Stimulated activated CD4-positive, alpha-beta T cell treated with anti-CD3 and anti-CD28 coated beads, Interleukin-15, amount 100 ng/mL, for 48 hours (primary cell): ENCODE data around the gene TENM4.

ENCODE experiments used
- DNase-seq, 2 donors: peaks; one replicate each; pipeline ENCODE4 v3.0.0-alpha.2; 2020; ENCODE audit warnings: low read depth in 2 of 2

Gene TENM4

DNA sequence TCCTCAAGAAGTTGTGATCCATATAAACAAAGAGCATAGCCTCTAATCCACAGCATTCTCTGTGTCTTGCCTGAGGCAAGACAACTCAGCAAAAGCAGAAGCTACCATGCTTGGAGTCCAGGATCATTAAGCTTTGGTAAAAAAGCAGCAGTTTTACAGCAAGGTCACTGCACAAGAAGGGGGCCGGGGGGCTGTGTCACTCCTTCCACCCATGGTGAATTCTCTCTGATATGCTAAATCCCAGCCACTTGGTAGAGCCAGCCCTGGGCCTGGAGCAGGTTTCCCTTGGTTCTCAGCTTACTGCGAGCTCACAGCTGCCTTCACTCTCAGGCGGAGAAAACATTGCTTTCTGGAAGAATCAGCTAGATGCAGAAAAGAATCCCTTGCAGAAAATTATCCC lies 144.7 kb downstream of the TENM4 start:
- no peak for DNase-seq

DNA sequence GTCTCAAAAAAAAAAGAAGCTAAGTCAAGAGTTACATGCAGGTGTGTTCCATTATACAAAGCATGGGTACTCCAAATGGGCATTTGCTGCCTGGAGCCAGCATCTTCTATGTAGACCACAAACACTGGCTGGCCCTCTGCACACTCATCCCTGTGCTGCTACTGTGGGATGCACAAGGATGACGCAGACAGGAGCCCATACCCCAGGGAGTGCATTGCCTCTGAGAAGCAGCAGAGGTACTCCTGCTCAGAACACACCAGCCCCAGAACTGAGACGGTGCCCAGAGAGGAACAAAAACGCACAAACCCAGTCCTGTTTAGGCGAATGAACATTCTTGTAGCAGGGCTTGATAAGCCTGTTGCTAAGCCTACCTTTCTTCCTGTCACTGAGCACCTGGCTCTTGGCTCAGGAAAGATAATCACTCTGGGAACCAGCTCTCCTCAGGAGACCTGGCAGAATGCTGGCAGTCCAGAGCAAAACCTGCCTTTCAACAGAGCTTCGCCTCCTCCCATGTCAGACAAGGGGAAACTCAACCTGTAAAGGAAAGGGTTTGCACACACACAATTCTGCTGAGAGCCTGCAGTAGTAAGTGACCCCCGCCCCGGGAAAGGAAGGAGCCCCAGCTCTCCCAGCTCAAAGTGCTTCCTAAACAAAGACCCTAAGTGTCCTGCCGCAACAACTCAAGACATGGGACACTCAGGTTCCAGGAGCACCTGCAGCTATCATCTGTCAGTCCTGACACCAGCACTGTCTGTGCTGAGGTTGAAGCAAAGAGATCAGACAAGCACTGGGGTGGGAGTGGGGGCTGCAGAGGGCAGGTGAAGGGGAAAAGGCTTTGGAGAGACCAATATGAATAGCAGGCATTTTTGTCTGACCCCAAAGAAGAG lies 145.7 kb downstream of the TENM4 start:
- no peak for DNase-seq

DNA sequence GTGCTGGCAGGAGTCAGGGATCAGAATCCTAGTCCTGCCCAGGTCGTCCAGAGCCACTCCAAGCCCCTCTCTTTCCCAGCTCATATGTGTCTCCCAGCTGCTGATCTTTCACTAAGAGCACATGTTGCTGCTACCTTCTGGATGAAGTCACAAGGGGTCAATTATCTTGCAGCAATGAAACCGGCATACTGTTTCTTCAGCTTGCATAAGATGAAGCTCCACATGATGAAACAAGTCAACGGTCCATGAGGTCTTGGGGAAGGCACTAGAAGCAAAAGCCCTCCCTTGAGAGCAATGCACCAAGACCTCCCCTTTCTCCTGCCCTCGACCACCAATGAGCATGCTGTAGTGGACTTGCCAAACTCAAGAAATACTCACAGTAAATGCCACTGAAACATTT lies 148.9 kb downstream of the TENM4 start:
- DNase-seq, result no peak

- DNase-seq, result no peak
Observed at GRCh38 chr11:79290761-79291160, 150.1 kb downstream of the TENM4 start.

DNA sequence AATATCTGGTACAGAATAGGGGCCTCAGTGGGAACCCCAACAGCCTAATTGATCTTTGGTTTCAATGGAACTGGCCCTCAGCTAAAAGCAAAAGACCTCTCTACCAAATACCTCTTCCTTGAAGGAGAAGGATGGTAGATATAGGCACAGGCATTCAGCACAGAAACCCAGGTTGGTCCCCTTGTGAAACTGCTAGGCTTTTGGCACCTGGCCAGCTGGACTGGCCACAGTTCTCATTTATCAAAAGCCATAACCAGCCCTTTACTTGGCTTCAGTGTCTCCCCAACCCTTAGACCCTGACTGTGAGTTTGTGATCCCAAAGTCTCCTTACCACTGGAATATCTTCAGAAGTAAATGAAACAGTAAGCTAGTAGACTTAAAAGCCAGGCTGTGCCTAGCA lies 152.9 kb downstream of the TENM4 start:
- no peak for DNase-seq

GRCh38 chr11:79285756-79286155 lies 155.1 kb downstream of the TENM4 start:
- no peak for DNase-seq

- no peak for DNase-seq
Observed at GRCh38 chr11:79276736-79277325, 164.0 kb downstream of the TENM4 start.

DNA sequence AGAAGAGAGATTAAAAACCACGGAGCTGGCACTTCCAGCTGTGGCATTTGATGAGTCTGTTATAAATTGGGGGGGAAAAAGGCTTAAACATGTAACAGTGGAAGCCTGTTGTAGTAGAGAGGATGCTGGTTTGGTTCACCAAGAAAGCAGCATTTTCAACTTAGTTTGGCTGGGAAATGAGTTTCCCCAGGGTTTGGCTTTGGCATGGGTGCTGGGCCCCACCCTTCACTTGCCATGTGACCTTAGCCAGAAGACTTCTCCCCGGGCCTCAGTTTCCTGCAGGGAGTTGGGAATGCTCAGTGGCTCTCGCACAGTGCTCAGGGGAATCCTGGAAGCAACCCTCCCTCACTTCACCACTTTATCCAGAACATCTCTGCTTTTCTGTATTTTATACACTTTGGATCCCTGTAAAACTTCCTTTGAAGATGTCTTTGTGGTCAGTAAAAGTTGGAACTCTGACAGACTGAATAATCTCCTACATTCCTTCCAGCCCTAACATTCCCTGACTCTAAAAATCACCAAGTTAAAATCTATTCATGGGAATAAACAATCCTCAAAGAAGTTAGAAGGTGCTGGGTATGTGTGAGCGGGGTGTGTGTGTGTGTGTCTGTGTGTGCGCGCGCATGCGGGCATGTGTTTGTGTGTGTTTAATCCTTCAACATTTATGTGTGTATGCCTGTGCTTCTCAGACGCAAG lies 166.0 kb downstream of the TENM4 start:
- DNase-seq, result no peak

GRCh38 chr11:79273781-79274180 lies 167.0 kb downstream of the TENM4 start:
- DNase-seq, result no peak

- no peak for DNase-seq
Observed at GRCh38 chr11:79269611-79270307, 171.1 kb downstream of the TENM4 start.

GRCh38 chr11:79266396-79266795 lies 174.4 kb downstream of the TENM4 start:
- DNase-seq, result no peak

DNA sequence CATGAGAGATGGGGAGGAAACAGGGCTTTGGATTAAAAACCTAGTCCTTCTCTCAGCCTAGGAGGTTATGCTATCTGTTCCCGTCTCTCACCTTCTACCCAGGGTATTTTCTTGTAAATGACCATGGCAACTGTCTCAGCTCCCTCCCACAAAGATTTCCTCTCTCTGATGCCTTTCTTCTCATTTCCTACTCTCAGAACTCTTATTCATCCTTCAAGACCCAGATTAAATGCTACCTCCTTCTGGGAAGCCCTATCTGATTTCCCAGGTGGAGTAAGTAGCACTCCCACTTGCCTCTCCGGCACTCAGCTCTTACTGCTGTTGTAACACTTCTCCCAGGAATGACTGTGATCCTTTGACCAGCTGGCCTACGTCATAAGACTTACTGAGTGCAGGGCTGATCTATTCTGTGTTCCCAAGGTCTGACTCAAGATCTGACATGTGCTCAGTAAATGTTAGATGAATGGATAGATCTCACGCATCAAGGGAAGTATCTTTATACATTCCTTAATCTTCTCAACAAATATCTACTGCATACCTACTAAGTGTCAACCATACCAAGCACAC lies 175.0 kb downstream of the TENM4 start:
- no peak for DNase-seq

DNA sequence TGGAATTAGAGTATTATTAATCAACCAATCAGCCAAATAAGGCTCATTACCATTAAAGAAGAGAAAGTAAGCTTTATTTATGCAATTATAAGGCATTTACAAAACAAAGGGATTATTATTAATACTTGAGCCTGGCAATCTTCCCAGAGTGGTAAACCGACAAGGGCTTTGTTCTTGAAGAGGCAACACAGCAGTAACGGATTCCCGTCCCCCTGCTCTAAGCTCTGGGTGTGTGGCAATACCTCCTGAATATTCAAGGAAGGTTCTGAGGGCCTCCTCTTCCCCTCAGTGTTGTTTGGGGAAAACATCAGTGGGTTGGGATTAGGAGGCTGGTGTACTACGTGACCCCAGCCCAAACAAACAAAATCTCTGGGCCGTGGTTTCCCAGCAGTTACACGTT lies 176.5 kb downstream of the TENM4 start:
- DNase-seq, result no peak

DNA sequence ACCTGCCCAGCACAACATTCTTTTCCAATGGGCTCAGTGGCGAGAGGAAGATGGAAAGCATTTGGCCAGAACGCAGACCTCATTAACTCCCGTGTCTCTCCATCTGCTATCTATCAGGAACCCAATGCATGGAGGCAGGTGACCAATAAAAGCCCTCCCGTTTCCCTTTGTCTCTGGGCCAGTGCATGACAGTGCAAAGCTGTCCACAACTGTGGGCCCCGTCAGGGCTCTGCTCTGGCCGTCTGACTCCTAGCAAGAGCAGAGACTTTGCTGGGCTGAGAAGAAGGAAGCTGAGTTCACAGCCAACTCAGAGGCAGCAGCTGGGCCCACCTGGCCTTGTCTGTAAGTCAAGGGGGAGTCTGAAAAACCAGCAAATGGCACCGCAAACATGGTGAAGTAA lies 177.8 kb downstream of the TENM4 start:
- no peak for DNase-seq

- DNase-seq, result no peak
Observed at GRCh38 chr11:79262221-79262620, 178.6 kb downstream of the TENM4 start.

DNA sequence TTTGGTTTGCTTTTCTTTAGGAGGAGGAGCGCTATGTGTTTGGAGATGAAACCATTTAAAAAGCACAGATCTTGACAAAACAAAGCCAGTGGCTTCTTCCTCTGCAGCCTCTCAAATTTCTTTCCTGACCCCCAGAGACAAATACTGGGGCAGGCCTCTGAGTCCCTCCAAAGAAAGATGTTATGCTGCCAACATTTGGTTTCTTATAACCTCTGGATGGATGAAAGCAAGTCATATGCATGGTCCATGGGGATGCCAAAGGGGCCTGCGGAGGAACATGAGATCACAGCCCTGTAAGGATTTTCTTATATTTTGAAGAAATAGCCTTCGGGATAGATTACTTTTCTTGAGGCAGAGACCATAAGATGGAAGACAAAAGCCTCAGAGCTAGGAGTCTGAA lies 179.1 kb downstream of the TENM4 start:
- no peak for DNase-seq

DNA sequence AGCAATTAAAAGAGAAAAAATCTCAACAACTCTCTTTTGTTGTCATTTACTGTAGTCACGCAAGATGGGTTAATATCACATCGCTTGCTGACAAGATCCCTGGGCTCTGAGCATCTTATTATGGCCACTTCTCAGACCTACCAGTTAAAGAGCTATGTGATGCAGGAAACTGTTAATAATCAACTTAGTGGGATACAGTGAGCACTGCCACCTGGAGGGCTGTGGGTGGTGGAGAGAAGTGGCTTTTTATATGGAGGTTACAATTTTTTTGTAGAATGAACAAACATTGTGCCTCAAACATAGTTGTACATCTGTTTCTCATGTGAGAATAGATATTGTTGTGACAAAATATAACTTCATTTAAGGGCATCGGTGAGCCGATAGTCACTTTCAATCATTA lies 181.0 kb downstream of the TENM4 start:
- no peak for DNase-seq

DNA sequence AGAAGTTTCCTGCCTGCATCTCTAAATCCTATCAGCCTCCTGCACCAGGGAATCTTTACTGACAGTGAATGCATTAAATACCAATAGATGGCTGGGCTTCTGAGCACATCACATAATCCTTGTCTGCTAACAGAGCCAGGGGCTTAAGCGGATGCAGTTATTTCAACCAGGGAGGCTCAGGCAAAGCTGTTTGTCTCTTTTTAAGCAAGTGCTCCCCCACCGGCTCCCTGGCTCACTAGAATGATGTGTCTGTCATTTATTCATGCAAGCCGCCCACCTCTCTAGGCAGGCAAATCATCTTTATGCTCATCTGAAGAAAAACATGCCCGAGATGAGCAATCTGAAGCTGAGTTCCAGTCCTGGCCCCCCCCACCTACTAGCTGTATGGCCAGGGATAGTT lies 182.3 kb downstream of the TENM4 start:
- DNase-seq, result no peak

- DNase-seq, result no peak
Observed at GRCh38 chr11:79255965-79256364, 184.9 kb downstream of the TENM4 start.

DNA sequence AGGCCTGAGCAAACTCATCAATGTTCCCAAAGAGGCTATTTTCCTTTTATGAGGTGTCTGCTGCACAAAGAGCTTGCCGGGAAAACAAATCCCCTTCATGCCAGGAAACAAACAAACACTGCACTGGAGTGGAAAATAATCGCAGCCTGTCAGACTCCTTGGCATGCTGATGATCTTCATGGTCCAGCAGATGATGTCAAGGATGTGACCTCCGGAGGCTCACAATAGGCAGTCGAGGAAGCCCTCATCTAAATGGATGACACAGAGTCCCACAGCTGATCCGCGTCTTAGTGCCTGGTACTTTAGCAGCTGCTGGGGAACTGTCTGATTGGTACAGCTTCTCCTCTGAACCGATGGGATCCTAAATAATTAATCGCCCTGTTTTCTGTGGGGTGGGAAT lies 187.6 kb downstream of the TENM4 start:
- DNase-seq, result no peak

DNA sequence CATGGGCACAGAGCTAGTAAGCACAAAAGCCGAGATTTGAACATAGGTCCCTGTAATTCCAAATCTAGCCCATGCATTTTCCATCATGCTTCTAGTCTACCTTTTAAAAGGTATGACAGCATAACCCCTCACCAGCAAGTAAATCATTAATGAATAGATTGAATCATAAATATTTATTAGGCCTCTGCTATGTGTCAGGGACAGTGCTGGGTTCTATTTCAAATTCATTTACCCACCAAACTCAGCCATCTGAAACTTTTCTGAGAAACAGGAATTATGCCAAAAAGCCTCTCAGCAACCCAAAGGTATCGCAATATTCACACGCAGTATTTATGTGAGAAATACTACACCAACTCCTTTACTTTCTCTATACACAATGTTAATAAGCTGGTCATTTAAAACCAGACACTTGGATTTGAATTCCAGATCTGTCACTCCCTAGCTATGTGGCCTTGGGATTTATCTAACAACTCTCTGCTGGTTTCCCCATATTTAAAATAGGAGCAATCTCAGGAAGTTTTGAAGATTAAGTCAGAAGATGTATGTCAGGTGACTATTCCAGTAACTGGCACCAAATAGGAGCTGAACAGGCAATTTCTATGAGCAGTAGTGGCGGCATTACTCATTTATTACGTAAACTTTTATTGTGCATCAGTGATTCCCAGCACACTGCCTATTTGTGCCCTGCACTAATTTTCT lies 191.4 kb downstream of the TENM4 start:
- no peak for DNase-seq
